Hepatocyte (in vitro differentiated cells): ENCODE data around the gene DLG2. TPM values are rescaled to one million over a fixed set of nuclear protein-coding genes. Genes with fewer than 3 reads are reported as not detected.

ENCODE experiments used
- DNase-seq: peaks from one replicate; pipeline ENCODE4 v3.0.0-alpha.2; 2016; ENCODE audit warnings: low spot score
- H2AFZ ChIP-seq: fragments of 200-600 bp; sonication (generic); 2 replicates; pipeline ENCODE4 v1.6.0; 2016; ENCODE audit warnings: antibody characterized with exemption, mild to moderate bottlenecking
- H3K27ac ChIP-seq: fragments of 200-600 bp; sonication (generic); 2 replicates; pipeline ENCODE4 v1.5.1; 2016; ENCODE audit warnings: mild to moderate bottlenecking
- H3K27me3 ChIP-seq: fragments of 200-600 bp; sonication (generic); 2 replicates; pipeline ENCODE4 v1.6.1; 2016
- H3K36me3 ChIP-seq: fragments of 200-600 bp; sonication (generic); replicated peaks from 2 replicates; pipeline ENCODE4 v1.5.1; 2016; ENCODE audit warnings: low read depth; ENCODE audit not compliant: insufficient read depth
- H3K4me1 ChIP-seq: fragments of 200-600 bp; sonication (generic); 2 replicates; pipeline ENCODE4 v1.5.1; 2016; ENCODE audit warnings: mild to moderate bottlenecking, moderate library complexity; ENCODE audit not compliant: insufficient read depth
- H3K4me2 ChIP-seq: fragments of 200-600 bp; sonication (generic); 2 replicates; pipeline ENCODE4 v1.6.0; 2016
- H3K4me3 ChIP-seq: fragments of 200-600 bp; sonication (generic); 2 replicates; pipeline ENCODE4 v1.5.1; 2016; ENCODE audit warnings: mild to moderate bottlenecking
- H3K79me2 ChIP-seq: fragments of 200-600 bp; sonication (generic); 2 replicates; pipeline ENCODE4 v1.6.0; 2017; ENCODE audit warnings: mild to moderate bottlenecking
- H3K9me2 ChIP-seq: fragments of 200-600 bp; sonication (generic); replicated peaks from 2 replicates; pipeline ENCODE4 v1.6.0; 2017; ENCODE audit warnings: mild to moderate bottlenecking; ENCODE audit not compliant: insufficient read depth
- H3K9me3 ChIP-seq: fragments of 200-600 bp; sonication (generic); 2 replicates; pipeline ENCODE4 v1.5.1; 2016; ENCODE audit warnings: low read depth, mild to moderate bottlenecking
- H4K20me1 ChIP-seq: fragments of 200-600 bp; sonication (generic); 2 replicates; pipeline ENCODE4 v1.6.0; 2016; ENCODE audit warnings: mild to moderate bottlenecking; ENCODE audit not compliant: insufficient read depth, poor library complexity, severe bottlenecking
- CTCF ChIP-seq: fragments of 200-600 bp; sonication (generic); IDR thresholded peaks from 2 replicates; pipeline ENCODE4 v1.5.1; 2016; ENCODE audit warnings: antibody characterized with exemption, mild to moderate bottlenecking; ENCODE audit not compliant: poor library complexity
- EZH2 ChIP-seq: fragments of 200-600 bp; sonication (generic); IDR thresholded peaks from 2 replicates; pipeline ENCODE4 v1.6.1; 2016; ENCODE audit warnings: antibody characterized with exemption, mild to moderate bottlenecking, borderline replicate concordance
- EZH2phosphoT487 ChIP-seq: fragments of 200-600 bp; sonication (generic); IDR thresholded peaks from one replicate; pipeline ENCODE4 v1.6.1; 2018; ENCODE audit warnings: antibody characterized with exemption, mild to moderate bottlenecking, low read depth, moderate library complexity; ENCODE audit not compliant: unreplicated experiment, severe bottlenecking
- WGBS: methylation state at CpG from one replicate; pipeline ENCODE4 v1.1.6; 2016; ENCODE audit warnings: low lambda C conversion rate; ENCODE audit errors: missing lambda C conversion rate; 5-methylcytosine and 5-hydroxymethylcytosine counted together
- polyA plus RNA-seq: library from polyadenylated mRNA; unstranded; fragments of >200 nt; fragmentation: Nextera tagmentation; extraction: Ambion mirVana; gene quantifications from 2 replicates; pipeline ENCODE4 v1.2.1, GENCODE V29; 2016
- total RNA-seq: library from RNA; depleted of rRNA; stranded (reverse); fragments of >200 nt; gene quantifications from 2 replicates; pipeline ENCODE4 v1.2.3, GENCODE V29; 2014

Gene DLG2
- total and polyA plus RNA-seq, 2 experiments from 2014 or later = 2.6 to 6.8 TPM

GRCh38 chr11:84061726-84062125 is 1565.4 kb downstream of the DLG2 start:
- Histone ChIP-seq H3K79me2 (no peaks in the 10 kb centered on the region), H3K36me3 (no peaks in the 10 kb centered on the region), H3K4me3 (no peak overlapping the region), H3K9me2 (no peaks in the 10 kb centered on the region), H3K9me3 (no peaks in the 10 kb centered on the region), H3K27ac (no peak overlapping the region), H2AFZ (no peak overlapping the region), H3K4me2 (no peak overlapping the region), H3K27me3 (no peaks in the 10 kb centered on the region), H4K20me1 (no peaks in the 10 kb centered on the region), H3K4me1 (no peaks in the 10 kb centered on the region)
- WGBS = 96% methylated on average over 1 of the region's 1 CpG
- no peak for DNase-seq
- TF ChIP-seq EZH2 (no peak), EZH2phosphoT487 (no peak), CTCF (no peak)

GRCh38 chr11:84056653-84057376 is 1570.3 kb downstream of the DLG2 start:
- Histone ChIP-seq H3K27ac (no peak overlapping the region), H3K4me2 (no peak overlapping the region), H3K9me2 (no peaks in the 10 kb centered on the region), H4K20me1 (no peaks in the 10 kb centered on the region), H3K9me3 (no peaks in the 10 kb centered on the region), H3K36me3 (no peaks in the 10 kb centered on the region), H3K4me3 (no peak overlapping the region), H3K27me3 (no peaks in the 10 kb centered on the region), H3K4me1 (no peaks in the 10 kb centered on the region), H3K79me2 (no peaks in the 10 kb centered on the region), H2AFZ (no peak overlapping the region)
- no peak for DNase-seq
- 84% methylated on average over 6 of the region's 6 CpGs for WGBS
- TF ChIP-seq CTCF = no peak
- TF ChIP-seq EZH2 = no peak
- TF ChIP-seq EZH2phosphoT487 = no peak

- Histone ChIP-seq H2AFZ (no peak overlapping the region), H3K36me3 (no peaks in the 10 kb centered on the region), H3K4me3 (no peak overlapping the region), H3K4me2 (no peak overlapping the region), H3K79me2 (no peaks in the 10 kb centered on the region), H3K9me2 (no peaks in the 10 kb centered on the region), H4K20me1 (no peaks in the 10 kb centered on the region), H3K27me3 (no peaks in the 10 kb centered on the region), H3K4me1 (no peaks in the 10 kb centered on the region), H3K9me3 (no peaks in the 10 kb centered on the region), H3K27ac (no peak overlapping the region)
- DNase-seq = no peak
- TF ChIP-seq CTCF (no peak), EZH2phosphoT487 (no peak), EZH2 (no peak)
Measured at GRCh38 chr11:84045146-84045545, 1582.0 kb downstream of the DLG2 start.
